ENCODE results near the gene LYST.
"Not testable (repeated sequence)": the region's sequence is repeated elsewhere in the genome, so short reads cannot be mapped to it uniquely, and the experiment has no call there.

LYST gene

GRCh38 chr1:235809688-235810397, 56.9 kb downstream of the LYST start:
- DNase-seq = no peak

- no peak for DNase-seq
These were observed 58.5 kb downstream of the LYST start for GRCh38 chr1:235808223-235808622.

- DNase-seq = no peak
These were observed 60.6 kb downstream of the LYST start for GRCh38 chr1:235806123-235806522.

- no peak for DNase-seq
These were observed 63.9 kb downstream of the LYST start for GRCh38 chr1:235802573-235803346.

- DNase-seq = no peak
These were observed 67.4 kb downstream of the LYST start for GRCh38 chr1:235799264-235799663.

- DNase-seq = no peak
These were observed 75.1 kb downstream of the LYST start for GRCh38 chr1:235791532-235792060.

GRCh38 chr1:235790123-235790522, 76.6 kb downstream of the LYST start:
- no peak for DNase-seq

- not testable (repeated sequence) for DNase-seq
These were observed 80.3 kb downstream of the LYST start for GRCh38 chr1:235786227-235786898.

- no peak for DNase-seq
These were observed 81.8 kb downstream of the LYST start for GRCh38 chr1:235784950-235785349.

- peak; percentile 14 to 36 for DNase-seq
These were observed 83.4 kb downstream of the LYST start for GRCh38 chr1:235783148-235783776.

GRCh38 chr1:235782601-235783000, 84.1 kb downstream of the LYST start:
- no peak for DNase-seq

- no peak for DNase-seq
These were observed 84.9 kb downstream of the LYST start for GRCh38 chr1:235781807-235782206.

- DNase-seq = no peak
These were observed 86.9 kb downstream of the LYST start for GRCh38 chr1:235779770-235780169.

GRCh38 chr1:235776396-235776795, 90.3 kb downstream of the LYST start:
- DNase-seq = no peak

- no peak for DNase-seq
These were observed 91.4 kb downstream of the LYST start for GRCh38 chr1:235775246-235775860.

- DNase-seq = no peak
These were observed 98.9 kb downstream of the LYST start for GRCh38 chr1:235767795-235768194.

GRCh38 chr1:235766794-235767285, 99.9 kb downstream of the LYST start:
- DNase-seq = no peak

- no peak for DNase-seq
These were observed 102.7 kb downstream of the LYST start for GRCh38 chr1:235763962-235764361.

GRCh38 chr1:235759336-235759735, 107.4 kb downstream of the LYST start:
- DNase-seq = no peak

GRCh38 chr1:235758931-235759330, 107.8 kb downstream of the LYST start:
- no peak for DNase-seq

- DNase-seq = no peak
These were observed 109.1 kb downstream of the LYST start for GRCh38 chr1:235757587-235758096.

GRCh38 chr1:235754186-235754585, 112.5 kb downstream of the LYST start:
- DNase-seq = not testable (repeated sequence)

Measured in AML-193 (cell line).